ENCODE data around the gene LIMCH1. TPM values are rescaled to one million over a fixed set of nuclear protein-coding genes. Genes with fewer than 3 reads are reported as not detected.

Gene LIMCH1
- total and polyA plus RNA-seq, 2 of the 8 experiments (the other 6 are each of a cell fraction or from before 2014, with no cell fraction given) = 2.7 to 3.0 TPM

DNA sequence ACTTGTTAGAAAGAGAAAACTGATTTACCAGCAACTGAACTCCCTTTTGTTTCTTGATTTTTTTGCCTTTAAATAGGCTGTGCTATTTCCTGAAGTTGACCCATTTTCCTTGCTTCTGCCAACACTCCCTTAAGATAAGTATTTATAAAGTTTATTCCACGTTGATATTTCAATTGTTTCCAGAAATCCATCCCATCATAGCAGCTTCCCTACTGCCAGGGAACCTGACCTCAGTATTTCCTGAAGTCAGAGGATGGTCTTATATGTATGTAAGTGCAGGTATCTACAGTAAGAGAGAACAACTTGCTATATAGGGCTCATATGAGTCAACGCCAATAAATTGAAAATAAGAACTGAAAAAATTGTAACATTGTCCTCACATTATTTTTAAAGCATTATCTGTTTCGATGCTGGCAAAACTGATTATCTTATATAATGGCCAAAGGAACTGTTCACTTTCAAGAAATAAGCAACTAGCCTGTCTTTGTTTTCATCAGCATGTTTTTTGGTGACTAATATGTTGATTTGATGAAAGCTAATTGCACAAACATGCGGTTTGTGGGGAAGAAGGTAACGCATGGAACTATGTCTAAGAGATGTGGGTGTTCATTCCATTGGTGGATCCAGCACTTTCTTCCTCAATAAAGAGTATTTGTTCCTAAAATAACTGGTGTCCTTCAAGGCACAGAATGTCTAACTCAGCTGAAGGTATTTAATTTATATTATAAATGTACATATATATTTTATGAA lies 4.7 kb downstream of the LIMCH1 start:
- Histone ChIP-seq H3K79me2 (ENCODE audit: control insufficient read depth in 1 of 2, insufficient read depth in 2 of 2, low read length in 2 of 2) (no peaks in the 10 kb centered on the region), H3K27ac (ENCODE audit: low read depth, low read length) (no peak overlapping the region), H3K9me3 (ENCODE audit: insufficient read depth in 2 of 2, low read depth in 1 of 2, low read length in 1 of 2) (no peaks in the 10 kb centered on the region), H4K5ac (ENCODE audit: insufficient read length, low read depth, low read length) (no peak overlapping the region), H2BK12ac (ENCODE audit: low read depth, low read length) (no peak overlapping the region), H3K4me1 (replicated peaks in 1 of 4; ENCODE audit: control insufficient read depth in 3 of 4, insufficient read depth in 4 of 4, low read length in 3 of 4) (peaks cover 0 to 9% (median 0%) of the 10 kb centered on the region in 4 experiments; a peak in 1 of 7 replicates), H4K20me1 (replicated peaks in 1 of 2; ENCODE audit: control insufficient read depth in 1 of 2, insufficient read depth in 2 of 2, low read length in 2 of 2) (no peaks in the 10 kb centered on the region), H2BK20ac (ENCODE audit: low read length) (no peak overlapping the region), H3K4ac (replicated peaks; ENCODE audit: insufficient read length, low read depth, low read length) (no peak overlapping the region), H3K4me3 (ENCODE audit: extremely low read depth in 1 of 4, insufficient read depth in 2 of 4, low read depth in 3 of 4, low read length in 4 of 4) (no peak overlapping the region), H4K8ac (ENCODE audit: extremely low read depth, insufficient read depth, low read length) (no peak overlapping the region), H3K18ac (ENCODE audit: extremely low read depth, low read length) (no peak overlapping the region), H2BK15ac (ENCODE audit: low read length) (no peak overlapping the region), H3K36me3 (ENCODE audit: control insufficient read depth in 2 of 4, insufficient read depth in 4 of 4, low read length in 3 of 4) (no peaks in the 10 kb centered on the region), H3K14ac (ENCODE audit: insufficient read length) (no peak overlapping the region), H3K27me3 (replicated peaks in 1 of 4; ENCODE audit: control insufficient read depth in 3 of 4, extremely low read depth in 1 of 4, insufficient read depth in 3 of 4, low read length in 3 of 4) (no peaks in the 10 kb centered on the region), H2BK120ac (replicated peaks; ENCODE audit: low read depth, low read length) (no peak overlapping the region), H4K91ac (replicated peaks; ENCODE audit: insufficient read length, low read length) (no peak overlapping the region), H3K9ac (replicated peaks in 1 of 4; ENCODE audit: extremely low read depth in 1 of 4, low read depth in 3 of 4, low read length in 3 of 4) (no peak overlapping the region), H2AFZ (ENCODE audit: low read length) (no peak overlapping the region), H3K4me2 (ENCODE audit: insufficient read depth in 1 of 2, low read depth in 2 of 2, low read length in 2 of 2) (no peak overlapping the region), H2BK5ac (ENCODE audit: low read depth, low read length) (no peak overlapping the region), H2AK5ac (ENCODE audit: low read depth, low read length) (no peak overlapping the region), H3K23me2 (ENCODE audit: low read depth, low read length) (no peaks in the 10 kb centered on the region), H3K79me1 (ENCODE audit: low read depth, low read length) (no peaks in the 10 kb centered on the region), H3K56ac (replicated peaks; ENCODE audit: insufficient read length, low read depth, low read length) (no peak overlapping the region), H3K23ac (ENCODE audit: insufficient read length) (no peak overlapping the region)
- no peak for FAIRE-seq
- no peak for DNase-seq (ENCODE audit: low read depth in 1 of 2, low spot score in 2 of 2)
- 77% methylated on average over 5 of the region's 5 CpGs; no CpG with 5 or more reads in 1 of the 2 experiments for WGBS, 2 experiments (ENCODE audit: extremely low coverage in 1 of 2, insufficient coverage in 1 of 2, insufficient read length in 1 of 2, insufficient replicate concordance in 2 of 2, low coverage in 1 of 2, low lambda C conversion rate in 2 of 2, missing lambda C conversion rate in 1 of 2)
- CTCF ChIA-PET (ENCODE audit: partially characterized antibody) = interaction anchor here (1.0 to 1.5 kb wide), 3 partner anchors 8 to 20 kb away, joined by 3 to 4 read pairs (median 4); no protein-coding TSS in a partner anchor
- POLR2A ChIA-PET (ENCODE audit: partially characterized antibody) = interaction anchor here (0.8 kb wide), 1 partner anchor 19 kb away, joined by 3 read pairs; no protein-coding TSS in a partner anchor
- TF ChIP-seq CBX8 (IDR thresholded peaks at IDR 0.05; ENCODE audit: borderline replicate concordance, low read depth, low read length) (no peak), POLR2A (IDR thresholded peaks at IDR 0.05; ENCODE audit: control extremely low read depth in 1 of 2, low read depth in 2 of 2, low read length in 2 of 2) (no peak), FOSL1 (IDR thresholded peaks at IDR 0.05; ENCODE audit: insufficient read depth, low read depth, low read length) (no peak), SRF (IDR thresholded peaks at IDR 0.05; ENCODE audit: low read depth, low read length) (no peak), YY1 (IDR thresholded peaks at IDR 0.05; ENCODE audit: low read depth, low read length) (no peak), JUND (IDR thresholded peaks at IDR 0.05; ENCODE audit: low read length) (no peak), SIN3A (conservative IDR thresholded peaks at IDR 0.05 in 1 of 2, IDR thresholded peaks at IDR 0.05 in 1 of 2; ENCODE audit: low read depth in 1 of 2, low read length in 2 of 2) (no peak), ASH2L (IDR thresholded peaks at IDR 0.05; ENCODE audit: low read length) (no peak), POLR2AphosphoS5 (IDR thresholded peaks at IDR 0.05; ENCODE audit: low read depth, low read length) (no peak), BACH1 (IDR thresholded peaks at IDR 0.05; ENCODE audit: low read length) (no peak), RFX5 (IDR thresholded peaks at IDR 0.05; ENCODE audit: borderline replicate concordance, low read depth, low read length) (no peak)
- TF ChIP-seq, protein P1, sequence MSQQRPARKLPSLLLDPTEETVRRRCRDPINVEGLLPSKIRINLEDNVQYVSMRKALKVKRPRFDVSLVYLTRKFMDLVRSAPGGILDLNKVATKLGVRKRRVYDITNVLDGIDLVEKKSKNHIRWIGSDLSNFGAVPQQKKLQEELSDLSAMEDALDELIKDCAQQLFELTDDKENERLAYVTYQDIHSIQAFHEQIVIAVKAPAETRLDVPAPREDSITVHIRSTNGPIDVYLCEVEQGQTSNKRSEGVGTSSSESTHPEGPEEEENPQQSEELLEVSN (IDR thresholded peaks at IDR 0.05) = no peak
- TF ChIP-seq, protein P2, sequence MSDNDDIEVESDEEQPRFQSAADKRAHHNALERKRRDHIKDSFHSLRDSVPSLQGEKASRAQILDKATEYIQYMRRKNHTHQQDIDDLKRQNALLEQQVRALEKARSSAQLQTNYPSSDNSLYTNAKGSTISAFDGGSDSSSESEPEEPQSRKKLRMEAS (IDR thresholded peaks at IDR 0.05) = no peak
